Prostate gland (tissue), 2 donors: Measurements from ENCODE around the gene ITGA11. TPM values are rescaled to one million over a fixed set of nuclear protein-coding genes. Genes with fewer than 3 reads are reported as not detected.

Experiments used
- DNase-seq: peaks from one replicate; pipeline ENCODE4 v3.0.0-alpha.2; 2019; ENCODE audit warnings: low spot score
- H3K27ac ChIP-seq, 2 donors: fragments of 200-600 bp; sonication (generic); 2 replicates each; pipeline ENCODE4 v1.5.1; 2017 to 2019
- H3K27me3 ChIP-seq: fragments of 200-600 bp; sonication (generic); replicated peaks from 2 replicates; pipeline ENCODE4 v1.5.1; 2019; ENCODE audit not compliant: insufficient read depth
- H3K36me3 ChIP-seq, 2 donors: fragments of 200-600 bp; sonication (generic); 1 replicate in 1 of 2; 2 replicates in 1 of 2; pipeline versions ENCODE4 v1.5.1 to v1.8.1; 2017 to 2019
- H3K4me1 ChIP-seq: fragments of 200-600 bp; sonication (generic); replicated peaks from 2 replicates; pipeline ENCODE4 v1.5.1; 2019
- H3K4me3 ChIP-seq, 2 donors: fragments of 200-600 bp; sonication (generic); 2 replicates each; pipeline ENCODE4 v1.5.1; 2017 to 2019
- H3K9me3 ChIP-seq: fragments of 200-600 bp; sonication (generic); 2 replicates; pipeline ENCODE4 v1.5.1; 2017
- CTCF ChIP-seq, 4 experiments: fragments of 200-600 bp in 2 of 4; fragments of 450-650 bp in 2 of 4; sonication (generic) in 2 of 4; IDR thresholded peaks; 1 replicate in 3 of 4; 2 replicates in 1 of 4; pipeline ENCODE4 v1.5.1; 2016 to 2019; ENCODE audit warnings: antibody characterized with exemption in 4 of 4, mild to moderate bottlenecking in 2 of 4, moderate library complexity in 2 of 4
- POLR2A ChIP-seq: fragments of 450-650 bp; IDR thresholded peaks from one replicate; pipeline ENCODE4 v1.6.1; 2016; ENCODE audit warnings: antibody characterized with exemption, mild to moderate bottlenecking
- POLR2AphosphoS5 ChIP-seq: sonication (generic); formaldehyde crosslinking; IDR thresholded peaks from one replicate; pipeline ENCODE4 v1.6.1; 2017; ENCODE audit warnings: antibody characterized with exemption
- WGBS: methylation state at CpG from one replicate; pipeline ENCODE4 v1.1.5; 2018; 5-methylcytosine and 5-hydroxymethylcytosine counted together
- intact Hi-C: fragments of 100-400 bp; cut with DNase I; formaldehyde crosslinking; loops from one replicate; pipeline ENCODE4 v1.14.2; 2022
- total RNA-seq, 2 donors: library from RNA; depleted of rRNA; stranded (reverse); fragments of >200 nt; gene quantifications; one replicate each; pipeline ENCODE4 v1.1.0, GENCODE V29; 2016

ITGA11 gene
- total RNA-seq, 2 donors from 2014 or later: 2.0 to 11.0 TPM

- DNase-seq: no peak
- intact Hi-C loops: no loop called here
- Histone ChIP-seq H3K4me1 (no peaks in the 10 kb centered on the region), H3K9me3 (no peaks in the 10 kb centered on the region), H3K27ac (no peak overlapping the region), H3K27me3 (no peaks in the 10 kb centered on the region), H3K4me3 (no peak overlapping the region), H3K36me3 (no peaks in the 10 kb centered on the region)
- WGBS: 89% methylated on average over 11 of the region's 11 CpGs
- no peak for TF ChIP-seq POLR2A
- TF ChIP-seq CTCF (IDR thresholded peaks at IDR 0.05): no peak
Observed at GRCh38 chr15:68409736-68410370, 22.1 kb downstream of the ITGA11 start.

- H3K4me3 ChIP-seq: no peak overlapping the region
- H3K9me3 ChIP-seq: no peaks in the 10 kb centered on the region
- no peaks in the 10 kb centered on the region for H3K4me1 ChIP-seq
- no peak for DNase-seq
- no peak overlapping the region for H3K27ac ChIP-seq
- H3K27me3 ChIP-seq: no peaks in the 10 kb centered on the region
- WGBS: 93% methylated on average over 4 of the region's 4 CpGs
- no peaks in the 10 kb centered on the region for H3K36me3 ChIP-seq
- no peak for TF ChIP-seq POLR2AphosphoS5
- TF ChIP-seq POLR2A: no peak
- no peak for TF ChIP-seq CTCF (IDR thresholded peaks at IDR 0.05)
- intact Hi-C loops: no loop called here
Observed at GRCh38 chr15:68408971-68409370, 23.0 kb downstream of the ITGA11 start.

- Histone ChIP-seq H3K36me3 (no peaks in the 10 kb centered on the region), H3K4me1 (no peaks in the 10 kb centered on the region), H3K9me3 (no peaks in the 10 kb centered on the region), H3K27me3 (no peaks in the 10 kb centered on the region), H3K27ac (no peak overlapping the region), H3K4me3 (no peak overlapping the region)
- no peak for TF ChIP-seq POLR2AphosphoS5
- TF ChIP-seq CTCF (IDR thresholded peaks at IDR 0.05): no peak
- no peak for TF ChIP-seq POLR2A
- intact Hi-C loops: no loop called here
- no peak for DNase-seq
- 92% methylated on average over 9 of the region's 9 CpGs for WGBS
Observed at GRCh38 chr15:68407886-68408881, 23.8 kb downstream of the ITGA11 start.

- Histone ChIP-seq H3K9me3 (no peaks in the 10 kb centered on the region), H3K27ac (no peak overlapping the region), H3K36me3 (no peaks in the 10 kb centered on the region), H3K4me1 (no peaks in the 10 kb centered on the region), H3K4me3 (no peak overlapping the region), H3K27me3 (no peaks in the 10 kb centered on the region)
- 68% methylated on average over 9 of the region's 9 CpGs for WGBS
- no peak for TF ChIP-seq POLR2A
- TF ChIP-seq CTCF (IDR thresholded peaks at IDR 0.05): no peak
- no peak for TF ChIP-seq POLR2AphosphoS5
- no peak for DNase-seq
- intact Hi-C loops: no loop called here
Observed at GRCh38 chr15:68407141-68407885, 24.6 kb downstream of the ITGA11 start.
